Right renal cortex interstitium (tissue), 3 donors: ENCODE data around the gene NPHP4. TPM values are rescaled to one million over a fixed set of nuclear protein-coding genes. Genes with fewer than 3 reads are reported as not detected.
"Not testable (repeated sequence)": the region's sequence is repeated elsewhere in the genome, so short reads cannot be mapped to it uniquely, and the experiment has no call there.

Source experiments
- DNase-seq, 3 donors: peaks; one replicate each; pipeline ENCODE4 v3.0.0-alpha.2; 2013; ENCODE audit warnings: low read depth in 3 of 3, low spot score in 2 of 3
- polyA plus RNA-seq, 3 donors: library from polyadenylated mRNA; unstranded; fragments of 120-200 nt; gene quantifications; one replicate each; pipeline ENCODE4 v1.2.1, GENCODE V29; 2013; ENCODE audit not compliant: insufficient read length in 3 of 3

The NPHP4 gene
- polyA plus RNA-seq, 3 donors: 8.9 to 10.4 (median 9.2) TPM

- no peak for DNase-seq
Measured at GRCh38 chr1:6025269-6026094, 33.3 kb upstream of the NPHP4 start.

GRCh38 chr1:6024376-6024775 is 32.2 kb upstream of the NPHP4 start:
- no peak for DNase-seq

- no peak for DNase-seq
Measured at GRCh38 chr1:6023346-6023745, 31.1 kb upstream of the NPHP4 start.

GRCh38 chr1:6022193-6022592 is 30.0 kb upstream of the NPHP4 start:
- DNase-seq: no peak

GRCh38 chr1:6019166-6019845 is 27.1 kb upstream of the NPHP4 start:
- DNase-seq: no peak

- DNase-seq: not testable (repeated sequence)
Measured at GRCh38 chr1:6017654-6018053, 25.4 kb upstream of the NPHP4 start.

GRCh38 chr1:6016191-6016865 is 24.1 kb upstream of the NPHP4 start:
- DNase-seq: no peak

GRCh38 chr1:6014130-6014999 is 22.1 kb upstream of the NPHP4 start:
- no peak for DNase-seq

GRCh38 chr1:6013491-6013890 is 21.3 kb upstream of the NPHP4 start:
- DNase-seq: no peak

GRCh38 chr1:6012529-6013318 is 20.5 kb upstream of the NPHP4 start:
- no peak for DNase-seq

- DNase-seq: no peak
Measured at GRCh38 chr1:6011946-6012258, 19.7 kb upstream of the NPHP4 start.

- DNase-seq: no peak
Measured at GRCh38 chr1:6011161-6011945, 19.1 kb upstream of the NPHP4 start.

- DNase-seq: no peak
Measured at GRCh38 chr1:6010554-6010953, 18.3 kb upstream of the NPHP4 start.

GRCh38 chr1:6009120-6010040 is 17.2 kb upstream of the NPHP4 start:
- DNase-seq: no peak

GRCh38 chr1:6008696-6009095 is 16.5 kb upstream of the NPHP4 start:
- no peak for DNase-seq

GRCh38 chr1:6008084-6008415 is 15.8 kb upstream of the NPHP4 start:
- no peak for DNase-seq

GRCh38 chr1:6007318-6008083 is 15.3 kb upstream of the NPHP4 start:
- DNase-seq: no peak

- DNase-seq: no peak
Measured at GRCh38 chr1:6006882-6007281, 14.7 kb upstream of the NPHP4 start.
